Muscle of leg (tissue), 11 donors: ENCODE data around the gene OR13J1. TPM values are rescaled to one million over a fixed set of nuclear protein-coding genes. Genes with fewer than 3 reads are reported as not detected.
A peak's percentile ranks its signal among the peaks of the same experiment; 100 is the strongest.

Experiments used
- DNase-seq: peaks from one replicate; pipeline ENCODE4 v3.0.0; 2013
- H3K27ac ChIP-seq: one replicate; pipeline ENCODE4 v1.5.1; 2013; ENCODE audit warnings: mild to moderate bottlenecking, low read length, control low read depth
- H3K27me3 ChIP-seq: one replicate; pipeline ENCODE4 v1.6.1; 2013; ENCODE audit warnings: low read length; ENCODE audit not compliant: control insufficient read depth, insufficient read depth
- H3K36me3 ChIP-seq: one replicate; pipeline ENCODE4 v1.6.1; 2013; ENCODE audit warnings: low read length; ENCODE audit not compliant: control insufficient read depth, insufficient read depth
- H3K4me1 ChIP-seq: one replicate; pipeline ENCODE4 v1.6.1; 2013; ENCODE audit warnings: low read length; ENCODE audit not compliant: control insufficient read depth, insufficient read depth
- H3K4me3 ChIP-seq: one replicate; pipeline ENCODE4 v1.5.1; 2013; ENCODE audit warnings: low read length, control low read depth
- H3K9me3 ChIP-seq: replicated peaks from 2 replicates; pipeline ENCODE4 v1.6.1; 2013; ENCODE audit warnings: low read depth, low read length; ENCODE audit not compliant: control insufficient read depth
- WGBS: methylation state at CpG from one replicate; pipeline ENCODE4 v1.1.5; 2013; ENCODE audit warnings: missing lambda C conversion rate; ENCODE audit not compliant: insufficient coverage; 5-methylcytosine and 5-hydroxymethylcytosine counted together
- polyA plus RNA-seq, 8 donors: library from polyadenylated mRNA; unstranded; fragments of 120-200 nt; gene quantifications; one replicate each; pipeline versions ENCODE4 v1.2.1 to v1.2.3, GENCODE V29; 2013; ENCODE audit warnings: inconsistent platforms in 1 of 8, low replicate concordance in 1 of 8; ENCODE audit not compliant: insufficient read length in 8 of 8, insufficient read depth in 1 of 8
- total RNA-seq: library from RNA; stranded (reverse); fragments of 120-200 nt; gene quantifications from one replicate; pipeline ENCODE4 v1.2.4, GENCODE V29; 2013

Gene OR13J1
- total and polyA plus RNA-seq, 9 donors: 0.07 to 0.29 (median 0.13) TPM; not detected in 4

DNA sequence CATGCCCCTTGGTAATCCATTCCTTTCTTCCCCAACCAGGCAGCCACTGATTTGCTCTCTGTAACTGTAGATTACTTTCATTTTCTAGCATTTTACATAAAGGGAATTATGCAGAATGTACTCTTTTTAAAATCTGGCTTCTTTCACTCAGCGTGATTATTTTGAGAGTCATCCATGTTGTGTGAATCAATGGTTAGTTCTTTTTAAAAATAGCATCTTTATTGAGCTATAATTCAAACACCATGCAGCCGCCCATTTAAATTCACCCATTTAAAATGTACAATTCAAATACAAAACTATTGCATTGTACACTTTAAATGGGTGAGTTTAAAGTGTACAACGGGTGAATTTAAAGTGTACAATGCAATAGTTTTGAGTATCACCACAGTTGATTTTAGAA is 2.3 kb upstream of the OR13J1 start:
- H3K27me3 ChIP-seq: peaks cover 18% of the 10 kb centered on the region
- peaks cover 6% of the 10 kb centered on the region for H3K9me3 ChIP-seq
- no peak for DNase-seq
- no CpG with 5 or more reads among the region's 3 CpGs for WGBS
- no peak overlapping the region for H3K4me3 ChIP-seq
- no peak overlapping the region for H3K27ac ChIP-seq
- H3K36me3 ChIP-seq: no peaks in the 10 kb centered on the region
- H3K4me1 ChIP-seq: no peaks in the 10 kb centered on the region

DNA sequence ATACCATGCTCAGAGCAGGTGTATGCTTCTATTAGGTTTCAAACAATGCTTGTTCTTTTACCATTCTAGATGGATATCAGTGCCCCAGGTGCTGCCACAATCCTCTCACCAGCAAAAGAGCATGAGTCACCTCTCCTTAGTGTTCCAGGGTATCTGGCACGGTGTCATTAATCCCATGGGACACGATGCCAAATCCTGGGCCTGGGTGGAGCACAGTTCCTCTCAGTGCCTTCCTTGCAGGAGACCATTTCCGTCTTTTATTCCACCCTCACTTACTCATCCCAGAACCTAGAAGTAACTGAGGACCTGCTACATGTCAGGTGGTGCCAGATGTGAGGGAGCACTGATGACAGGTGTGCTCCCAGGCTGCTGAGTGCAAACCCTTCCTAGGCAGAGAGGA is 1.3 kb upstream of the OR13J1 start:
- Histone ChIP-seq H3K4me1 (no peaks in the 10 kb centered on the region), H3K27me3 (peaks cover 18% of the 10 kb centered on the region), H3K9me3 (peaks cover 1% of the 10 kb centered on the region), H3K4me3 (no peak overlapping the region), H3K27ac (no peak overlapping the region), H3K36me3 (no peaks in the 10 kb centered on the region)
- DNase-seq: no peak
- 35% methylated on average over 2 of the region's 3 CpGs for WGBS

GRCh38 chr9:35869621-35870216 is 482 bp downstream of the OR13J1 start:
- peaks cover 21% of the 10 kb centered on the region for H3K27me3 ChIP-seq
- H3K27ac ChIP-seq: no peak overlapping the region
- H3K9me3 ChIP-seq: no peaks in the 10 kb centered on the region
- no peak for DNase-seq
- no peak overlapping the region for H3K4me3 ChIP-seq
- H3K36me3 ChIP-seq: no peaks in the 10 kb centered on the region
- no peaks in the 10 kb centered on the region for H3K4me1 ChIP-seq
- 88% methylated on average over 19 of the region's 19 CpGs for WGBS

DNA sequence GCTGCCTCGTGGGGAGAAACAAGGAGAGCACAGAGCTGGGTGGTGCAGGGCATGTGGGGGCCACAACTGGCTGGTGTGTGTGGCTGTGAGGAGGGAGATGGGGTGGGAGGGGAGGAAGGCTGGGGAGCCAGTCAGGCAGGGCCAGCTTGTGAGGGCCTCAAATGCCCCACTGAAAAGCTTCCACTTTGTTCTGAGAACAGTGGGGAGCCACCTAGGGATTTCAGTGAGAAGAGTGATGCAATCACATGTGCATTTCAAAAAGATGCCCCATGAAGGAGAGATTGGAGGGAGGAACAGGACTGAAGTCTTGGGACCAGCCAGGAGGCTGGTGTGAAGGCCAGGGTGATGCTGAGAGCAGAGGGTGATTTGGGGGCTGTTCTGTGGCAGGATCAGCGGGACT is 1.3 kb downstream of the OR13J1 start:
- no peaks in the 10 kb centered on the region for H3K9me3 ChIP-seq
- no peak overlapping the region for H3K27ac ChIP-seq
- no peaks in the 10 kb centered on the region for H3K36me3 ChIP-seq
- WGBS: 75% methylated on average over 2 of the region's 2 CpGs
- peaks cover 25% of the 10 kb centered on the region for H3K27me3 ChIP-seq
- DNase-seq: no peak
- H3K4me1 ChIP-seq: no peaks in the 10 kb centered on the region
- no peak overlapping the region for H3K4me3 ChIP-seq

GRCh38 chr9:35867538-35867937 is 2.7 kb downstream of the OR13J1 start:
- DNase-seq: no peak
- Histone ChIP-seq H3K27me3 (peaks cover 34% of the 10 kb centered on the region), H3K4me3 (no peak overlapping the region), H3K4me1 (peaks cover 2% of the 10 kb centered on the region), H3K27ac (no peak overlapping the region), H3K9me3 (no peaks in the 10 kb centered on the region), H3K36me3 (no peaks in the 10 kb centered on the region)
- 90% methylated on average over 3 of the region's 4 CpGs for WGBS

- WGBS: 76% methylated on average over 7 of the region's 8 CpGs
- no peak overlapping the region for H3K27ac ChIP-seq
- no peak overlapping the region for H3K4me3 ChIP-seq
- H3K9me3 ChIP-seq: no peaks in the 10 kb centered on the region
- no peaks in the 10 kb centered on the region for H3K36me3 ChIP-seq
- DNase-seq: no peak
- H3K27me3 ChIP-seq: peaks cover 44% of the 10 kb centered on the region
- H3K4me1 ChIP-seq: peaks cover 8% of the 10 kb centered on the region
Observed at GRCh38 chr9:35864695-35865255, 5.4 kb downstream of the OR13J1 start.

GRCh38 chr9:35863583-35863982 is 6.6 kb downstream of the OR13J1 start:
- Histone ChIP-seq H3K4me3 (no peak overlapping the region), H3K27me3 (peaks cover 46% of the 10 kb centered on the region), H3K27ac (no peak overlapping the region), H3K36me3 (no peaks in the 10 kb centered on the region), H3K9me3 (no peaks in the 10 kb centered on the region), H3K4me1 (peaks cover 12% of the 10 kb centered on the region)
- WGBS: 72% methylated on average over 6 of the region's 8 CpGs
- DNase-seq: no peak

GRCh38 chr9:35862328-35862727 is 7.9 kb downstream of the OR13J1 start:
- no peak overlapping the region for H3K27ac ChIP-seq
- 91% methylated on average over 4 of the region's 4 CpGs for WGBS
- H3K36me3 ChIP-seq: no peaks in the 10 kb centered on the region
- no peak for DNase-seq
- H3K4me1 ChIP-seq: peaks cover 12% of the 10 kb centered on the region
- H3K4me3 ChIP-seq: no peak overlapping the region
- H3K9me3 ChIP-seq: no peaks in the 10 kb centered on the region
- H3K27me3 ChIP-seq: peaks cover 44% of the 10 kb centered on the region

GRCh38 chr9:35861161-35861897 is 8.9 kb downstream of the OR13J1 start:
- Histone ChIP-seq H3K4me3 (no peak overlapping the region), H3K27ac (no peak overlapping the region), H3K9me3 (no peaks in the 10 kb centered on the region), H3K27me3 (peaks cover 50% of the 10 kb centered on the region), H3K36me3 (no peaks in the 10 kb centered on the region), H3K4me1 (peaks cover 12% of the 10 kb centered on the region)
- DNase-seq: no peak
- 65% methylated on average over 9 of the region's 12 CpGs for WGBS

DNA sequence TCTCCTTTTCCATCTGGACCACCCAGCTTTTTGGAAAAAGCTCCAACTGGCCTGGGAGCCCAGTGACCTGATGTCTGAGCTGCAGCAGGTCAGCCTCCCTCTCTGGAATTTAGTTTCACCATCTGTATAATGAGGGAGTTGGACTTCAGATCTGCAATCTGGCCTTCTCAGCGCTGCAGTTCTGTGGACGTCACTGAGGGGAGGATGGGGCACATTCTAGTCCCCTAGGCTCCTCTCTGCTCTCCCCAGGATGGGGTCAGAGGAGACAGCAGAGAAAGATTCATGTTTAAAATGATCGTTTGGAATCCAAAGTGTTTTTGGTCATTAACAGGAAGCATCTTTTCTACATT is 10.2 kb downstream of the OR13J1 start:
- peaks cover 12% of the 10 kb centered on the region for H3K4me1 ChIP-seq
- H3K4me3 ChIP-seq: no peak overlapping the region
- peaks cover 56% of the 10 kb centered on the region for H3K27me3 ChIP-seq
- peak; percentile 43 for DNase-seq
- H3K27ac ChIP-seq: no peak overlapping the region
- no peaks in the 10 kb centered on the region for H3K36me3 ChIP-seq
- H3K9me3 ChIP-seq: no peaks in the 10 kb centered on the region
- no CpG with 5 or more reads among the region's 3 CpGs for WGBS
